B cell (primary cell): Measurements from ENCODE around the gene PKP1. TPM values are rescaled to one million over a fixed set of nuclear protein-coding genes. Genes with fewer than 3 reads are reported as not detected.

Source experiments
- ATAC-seq: fragments of 200-7000 bp; cut with Tn5 transposase; one replicate; pipeline ENCODE4 v1.10.0; 2021; ENCODE audit warnings: low read depth, mild to moderate bottlenecking, moderate number of reproducible peaks, moderate library complexity
- CTCF ChIA-PET: fragments of 350-600 bp; sonication (Branson Sonifier 250); formaldehyde crosslinking; loops from one replicate; lab custom pipeline; 2021; ENCODE audit warnings: antibody characterized with exemption, inconsistent platforms; lab: Charles Lee
- POLR2A ChIA-PET: fragments of 350-600 bp; sonication (Branson Sonifier 250); formaldehyde crosslinking; loops from one replicate; lab custom pipeline; 2021; ENCODE audit warnings: antibody characterized with exemption; lab: Charles Lee
- DNase-seq: peaks from one replicate; pipeline ENCODE4 v3.0.0; 2013
- H2AFZ ChIP-seq: 2 replicates; pipeline ENCODE4 v1.6.1; 2012; ENCODE audit warnings: mild to moderate bottlenecking, low read depth, low read length; ENCODE audit not compliant: insufficient read depth, poor library complexity, severe bottlenecking
- H3K27ac ChIP-seq, 2 donors: 1 replicate in 1 of 2; 2 replicates in 1 of 2; pipeline ENCODE4 v1.5.1; 2012 to 2013; ENCODE audit warnings: low read length in 2 of 2, mild to moderate bottlenecking in 2 of 2, moderate library complexity in 1 of 2
- H3K27me3 ChIP-seq, 4 experiments: fragments of 200-600 bp in 1 of 4; sonication (generic) in 1 of 4; replicated peaks in 1 of 4; 1 replicate in 2 of 4; 2 replicates in 2 of 4; pipeline versions ENCODE4 v1.6.1 to v1.7.0; 2013 to 2016; ENCODE audit warnings: low read length in 3 of 4, mild to moderate bottlenecking in 2 of 4, mixed read lengths in 1 of 4, moderate library complexity in 1 of 4; ENCODE audit not compliant: insufficient read depth in 4 of 4, control insufficient read depth in 3 of 4; ENCODE audit errors: control extremely low read depth in 1 of 4
- H3K36me3 ChIP-seq, 2 experiments: replicated peaks in 1 of 2; 1 replicate in 1 of 2; 2 replicates in 1 of 2; pipeline versions ENCODE4 v1.6.1 to v1.7.1; 2013; ENCODE audit warnings: low read length in 1 of 2; ENCODE audit not compliant: insufficient read depth in 2 of 2, control insufficient read depth in 1 of 2; ENCODE audit errors: control extremely low read depth in 1 of 2, extremely low read depth in 1 of 2
- H3K4me1 ChIP-seq, 2 donors: fragments of 200-600 bp in 1 of 2; sonication (generic) in 1 of 2; 1 replicate in 1 of 2; 2 replicates in 1 of 2; pipeline versions ENCODE4 v1.5.1 to v1.6.1; 2013 to 2017; ENCODE audit warnings: low read length in 2 of 2; ENCODE audit not compliant: control insufficient read depth in 2 of 2, insufficient read depth in 2 of 2
- H3K4me2 ChIP-seq: replicated peaks from 2 replicates; pipeline ENCODE3; 2012; ENCODE audit warnings: mild to moderate bottlenecking, low read depth, low read length; ENCODE audit not compliant: poor library complexity, severe bottlenecking
- H3K4me3 ChIP-seq, 5 experiments: fragments of 200-600 bp in 1 of 5; sonication (generic) in 1 of 5; 1 replicate in 3 of 5; 2 replicates in 2 of 5; pipeline versions ENCODE4 v1.5.1 to v1.7.0; 2011 to 2016; ENCODE audit warnings: low read length in 4 of 5, mild to moderate bottlenecking in 4 of 5, low read depth in 2 of 5, control low read depth in 1 of 5, moderate library complexity in 1 of 5; ENCODE audit not compliant: insufficient read depth in 1 of 5; ENCODE audit errors: control extremely low read depth in 1 of 5, extremely low read depth in 1 of 5
- H3K79me2 ChIP-seq: fragments of 200-600 bp; sonication (generic); one replicate; pipeline ENCODE4 v1.6.0; 2016; ENCODE audit warnings: low read length; ENCODE audit not compliant: control insufficient read depth, insufficient read depth
- H3K9ac ChIP-seq: fragments of 200-600 bp; sonication (generic); 2 replicates; pipeline ENCODE4 v1.6.1; 2017; ENCODE audit warnings: mild to moderate bottlenecking, low read length, moderate library complexity
- H3K9me3 ChIP-seq, 3 donors: one replicate each; pipeline versions ENCODE4 v1.6.1 to v1.7.1; 2013; ENCODE audit warnings: low read length in 2 of 3; ENCODE audit not compliant: control insufficient read depth in 2 of 3, insufficient read depth in 1 of 3; ENCODE audit errors: control extremely low read depth in 1 of 3
- H4K20me1 ChIP-seq: 2 replicates; pipeline ENCODE4 v1.6.0; 2012; ENCODE audit warnings: mild to moderate bottlenecking, low read length; ENCODE audit not compliant: insufficient read depth, control insufficient read depth, poor library complexity, severe bottlenecking
- H3K27ac Mint-ChIP-seq: one replicate; pipeline ENCODE4 v1.8.0; 2021; ENCODE audit warnings: mixed read lengths
- H3K27me3 Mint-ChIP-seq: one replicate; pipeline ENCODE4 v1.8.0; 2021; ENCODE audit warnings: mixed read lengths
- H3K4me1 Mint-ChIP-seq: one replicate; pipeline ENCODE4 v1.8.0; 2021; ENCODE audit warnings: mixed read lengths
- H3K4me3 Mint-ChIP-seq: one replicate; pipeline ENCODE4 v1.8.0; 2021; ENCODE audit warnings: mixed read lengths
- H3K9me3 Mint-ChIP-seq: one replicate; pipeline ENCODE4 v1.8.0; 2022; ENCODE audit warnings: mixed read lengths; ENCODE audit not compliant: insufficient read depth
- EZH2 ChIP-seq: IDR thresholded peaks from 2 replicates; pipeline ENCODE4 v1.6.1; 2012; ENCODE audit warnings: borderline replicate concordance, low read depth, mild to moderate bottlenecking, moderate library complexity, low read length; ENCODE audit not compliant: insufficient read depth, poor library complexity, severe bottlenecking
- WGBS: methylation state at CpG from one replicate; pipeline ENCODE4 v1.1.5; 2013; ENCODE audit warnings: missing lambda C conversion rate; ENCODE audit not compliant: insufficient coverage; 5-methylcytosine and 5-hydroxymethylcytosine counted together
- intact Hi-C: fragments of 100-400 bp; cut with micrococcal nuclease; formaldehyde crosslinking; loops from one replicate; pipeline ENCODE4 v1.10.0; 2022
- polyA plus RNA-seq: library from polyadenylated mRNA; depleted of rRNA; stranded (reverse); fragments of >200 nt; gene quantifications from 2 replicates; pipeline ENCODE4 v1.2.3, GENCODE V29; 2012
- total RNA-seq, 2 donors: library from RNA; stranded (reverse); fragments of 120-200 nt in 1 of 2; gene quantifications; 1 replicate in 1 of 2; 2 replicates in 1 of 2; pipeline versions ENCODE4 v1.2.3 to v1.2.4, GENCODE V29; 2013 to 2022
- TF ChIP-seq, protein P1 (sequence below): fragments of 200-600 bp; IDR thresholded peaks from one replicate; pipeline ENCODE4 v1.8.0; 2022; ENCODE audit warnings: antibody characterized with exemption, mild to moderate bottlenecking

The PKP1 gene
- total and polyA plus RNA-seq, 2 donors (not counting 1 experiment from before 2014, with no cell fraction given) = not detected

DNA sequence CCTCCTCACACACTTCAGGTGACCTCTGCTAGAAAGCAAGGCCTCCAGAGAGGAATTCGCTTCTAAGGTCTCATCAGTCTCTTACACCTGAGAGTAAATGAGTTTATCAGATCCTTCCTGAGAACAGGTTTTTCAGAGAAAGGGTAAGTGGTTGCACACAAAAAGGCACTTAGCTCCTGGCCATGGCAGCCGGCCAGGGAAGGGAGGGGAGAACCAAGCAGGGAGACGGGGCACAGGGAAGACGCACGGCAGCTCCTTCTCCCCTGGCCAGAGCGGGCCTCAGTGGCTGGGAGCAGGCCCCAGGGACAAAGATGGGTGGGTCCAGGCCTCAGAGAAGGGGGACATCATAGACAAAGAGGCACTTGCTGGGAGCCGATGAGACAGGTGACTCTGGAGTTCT is 97.8 kb downstream of the PKP1 start:
- ChIA-PET CTCF (interaction anchor here (0.7 kb wide), 1 partner anchor 176 kb away, joined by 3 read pairs; no protein-coding TSS in a partner anchor), POLR2A (no interaction called here)
- Histone ChIP-seq H2AFZ (no peak overlapping the region), H3K9ac (no peak overlapping the region), H3K9me3 (no peaks in the 10 kb centered on the region), H3K27me3 (peaks cover 0 to 5% (median under 1%) of the 10 kb centered on the region in 4 experiments), H3K4me2 (no peak overlapping the region), H3K4me1 (no peaks in the 10 kb centered on the region), H3K4me3 (no peak overlapping the region), H3K79me2 (no peaks in the 10 kb centered on the region), H3K36me3 (no peaks in the 10 kb centered on the region), H3K27ac (no peak overlapping the region), H4K20me1 (no peaks in the 10 kb centered on the region)
- WGBS = 95% methylated on average over 5 of the region's 7 CpGs
- DNase-seq (no peak), ATAC-seq (no peak)
- TF ChIP-seq, protein P1, sequence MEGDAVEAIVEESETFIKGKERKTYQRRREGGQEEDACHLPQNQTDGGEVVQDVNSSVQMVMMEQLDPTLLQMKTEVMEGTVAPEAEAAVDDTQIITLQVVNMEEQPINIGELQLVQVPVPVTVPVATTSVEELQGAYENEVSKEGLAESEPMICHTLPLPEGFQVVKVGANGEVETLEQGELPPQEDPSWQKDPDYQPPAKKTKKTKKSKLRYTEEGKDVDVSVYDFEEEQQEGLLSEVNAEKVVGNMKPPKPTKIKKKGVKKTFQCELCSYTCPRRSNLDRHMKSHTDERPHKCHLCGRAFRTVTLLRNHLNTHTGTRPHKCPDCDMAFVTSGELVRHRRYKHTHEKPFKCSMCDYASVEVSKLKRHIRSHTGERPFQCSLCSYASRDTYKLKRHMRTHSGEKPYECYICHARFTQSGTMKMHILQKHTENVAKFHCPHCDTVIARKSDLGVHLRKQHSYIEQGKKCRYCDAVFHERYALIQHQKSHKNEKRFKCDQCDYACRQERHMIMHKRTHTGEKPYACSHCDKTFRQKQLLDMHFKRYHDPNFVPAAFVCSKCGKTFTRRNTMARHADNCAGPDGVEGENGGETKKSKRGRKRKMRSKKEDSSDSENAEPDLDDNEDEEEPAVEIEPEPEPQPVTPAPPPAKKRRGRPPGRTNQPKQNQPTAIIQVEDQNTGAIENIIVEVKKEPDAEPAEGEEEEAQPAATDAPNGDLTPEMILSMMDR = no peak
- TF ChIP-seq EZH2 = no peak
- H3K27me3 Mint-ChIP-seq = peaks cover 25% of the 10 kb centered on the region
- H3K27ac Mint-ChIP-seq = no peak overlapping the region
- no peaks in the 10 kb centered on the region for H3K4me1 Mint-ChIP-seq
- intact Hi-C loops = no loop called here
- no peaks in the 10 kb centered on the region for H3K9me3 Mint-ChIP-seq
- no peak overlapping the region for H3K4me3 Mint-ChIP-seq

Other genes starting within 250 kb of the PKP1 start
- gene CACNA1S, start 171.1 kb upstream of the PKP1 start, total RNA-seq = not detected in 2 replicates
- not detected in 2 replicates for gene CACNA1S, start 171.1 kb upstream of the PKP1 start, polyA plus RNA-seq
- not detected in 2 replicates for gene ASCL5, start 156.3 kb upstream of the PKP1 start, total RNA-seq
- gene ASCL5, start 156.3 kb upstream of the PKP1 start, polyA plus RNA-seq = not detected in 2 replicates
- 28.9 and 29.2 TPM in 2 replicates for gene TMEM9, start 129.0 kb upstream of the PKP1 start, total RNA-seq
- gene TMEM9, start 129.0 kb upstream of the PKP1 start, polyA plus RNA-seq = 23.6 and 25.2 TPM in 2 replicates
- gene IGFN1, start 92.7 kb upstream of the PKP1 start, total RNA-seq = not detected in 2 replicates
- not detected in 2 replicates for gene IGFN1, start 92.7 kb upstream of the PKP1 start, polyA plus RNA-seq
- not detected in 2 replicates for gene TNNT2, start 94.2 kb downstream of the PKP1 start, total RNA-seq
- not detected in 2 replicates for gene TNNT2, start 94.2 kb downstream of the PKP1 start, polyA plus RNA-seq
- 0.10 and 0.19 TPM in 2 replicates for gene LAD1, start 115.8 kb downstream of the PKP1 start, total RNA-seq
- gene LAD1, start 115.8 kb downstream of the PKP1 start, polyA plus RNA-seq = not detected in 2 replicates
- gene TNNI1, start 138.2 kb downstream of the PKP1 start, total RNA-seq = not detected in 2 replicates
- gene TNNI1, start 138.2 kb downstream of the PKP1 start, polyA plus RNA-seq = not detected in 2 replicates
- gene PHLDA3, start 185.7 kb downstream of the PKP1 start, total RNA-seq = 0.20 TPM in 1 of 2 replicates, not detected in the other
- gene PHLDA3, start 185.7 kb downstream of the PKP1 start, polyA plus RNA-seq = 0.04 and 0.30 TPM in 2 replicates
- 23.8 and 34.7 TPM in 2 replicates for gene CSRP1, start 223.6 kb downstream of the PKP1 start, total RNA-seq
- gene CSRP1, start 223.6 kb downstream of the PKP1 start, polyA plus RNA-seq = 26.4 and 36.7 TPM in 2 replicates